Left lung (tissue), 10 donors: Measurements from ENCODE around the gene MICAL3. TPM values are rescaled to one million over a fixed set of nuclear protein-coding genes. Genes with fewer than 3 reads are reported as not detected.

ENCODE experiments used
- ATAC-seq: fragments of 200-7000 bp; cut with Tn5 transposase; one replicate; pipeline ENCODE4 v1.9.1; 2020; ENCODE audit warnings: moderate library complexity
- DNase-seq, 4 donors: peaks; one replicate each; pipeline ENCODE4 v3.0.0-alpha.2; 2013 to 2020
- H3K27ac ChIP-seq, 2 donors: fragments of 200-600 bp; sonication (generic) in 1 of 2; one replicate each; pipeline versions ENCODE4 v1.5.0 to v1.8.0; 2020 to 2021
- H3K27me3 ChIP-seq, 2 donors: fragments of 200-600 bp; sonication (generic) in 1 of 2; one replicate each; pipeline versions ENCODE4 v1.5.0 to v1.8.0; 2020 to 2021
- H3K36me3 ChIP-seq, 2 donors: fragments of 200-600 bp; sonication (generic) in 1 of 2; one replicate each; pipeline versions ENCODE4 v1.5.0 to v1.8.0; 2020 to 2021
- H3K4me1 ChIP-seq, 2 donors: fragments of 200-600 bp; one replicate each; pipeline ENCODE4 v1.8.0; 2021
- H3K4me3 ChIP-seq, 2 donors: fragments of 200-600 bp; sonication (generic) in 1 of 2; one replicate each; pipeline versions ENCODE4 v1.5.0 to v1.8.0; 2020 to 2021; ENCODE audit warnings: mild to moderate bottlenecking in 1 of 2
- H3K9me3 ChIP-seq, 2 donors: fragments of 200-600 bp; sonication (generic) in 1 of 2; one replicate each; pipeline versions ENCODE4 v1.5.0 to v1.8.0; 2020 to 2021
- CTCF ChIP-seq, 2 donors: fragments of 200-600 bp; sonication (generic) in 1 of 2; IDR thresholded peaks; one replicate each; pipeline versions ENCODE4 v1.5.0 to v1.8.0; 2021; ENCODE audit warnings: antibody characterized with exemption in 2 of 2
- intact Hi-C, 2 donors: fragments of 100-400 bp; cut with DNase I; formaldehyde crosslinking; loops; one replicate each; pipeline versions ENCODE4 v1.11.2 to v1.14.2; 2022
- polyA plus RNA-seq, 6 donors: library from polyadenylated mRNA; unstranded; fragments of 120-200 nt; gene quantifications; one replicate each; pipeline ENCODE4 v1.2.1, GENCODE V29; 2013; ENCODE audit not compliant: insufficient read length in 6 of 6
- total RNA-seq, 2 donors: library from RNA; stranded (reverse); fragmentation: NEBNext Ultra II Directional; extraction: Animal tissue kit (Norgen Biotek cat#: 25700); gene quantifications; one replicate each; pipeline ENCODE4 v1.2.1, GENCODE V29; 2021
- donor health status: DM: no; HTN: yes; CAD: no.
- donor health status: DM: no; HTN: no; CAD: no.

Gene MICAL3
- total and polyA plus RNA-seq, 8 donors = 24.9 to 64.8 (median 56.2) TPM

- intact Hi-C loops = no loop called here
- no peak overlapping the region for H3K4me3 ChIP-seq
- no peak for ATAC-seq
- no peak for TF ChIP-seq CTCF (IDR thresholded peaks at IDR 0.05)
- H3K27me3 ChIP-seq = no peaks in the 10 kb centered on the region
- H3K36me3 ChIP-seq = no peaks in the 10 kb centered on the region
- H3K9me3 ChIP-seq = no peaks in the 10 kb centered on the region
- DNase-seq = peak in 1 of 4 donors; percentile 51
- no peaks in the 10 kb centered on the region for H3K4me1 ChIP-seq
- H3K27ac ChIP-seq = no peak overlapping the region
Measured at GRCh38 chr22:17964643-17965042, 59.7 kb downstream of the MICAL3 start.

GRCh38 chr22:17964156-17964555, 60.2 kb downstream of the MICAL3 start:
- no peak for TF ChIP-seq CTCF (IDR thresholded peaks at IDR 0.05)
- intact Hi-C loops = no loop called here
- no peak for ATAC-seq
- no peaks in the 10 kb centered on the region for H3K27me3 ChIP-seq
- DNase-seq = no peak
- H3K4me1 ChIP-seq = no peaks in the 10 kb centered on the region
- H3K9me3 ChIP-seq = no peaks in the 10 kb centered on the region
- no peak overlapping the region for H3K4me3 ChIP-seq
- H3K27ac ChIP-seq = no peak overlapping the region
- H3K36me3 ChIP-seq = no peaks in the 10 kb centered on the region

GRCh38 chr22:17963015-17963414, 61.3 kb downstream of the MICAL3 start:
- TF ChIP-seq CTCF (IDR thresholded peaks at IDR 0.05) = no peak
- ATAC-seq (no peak), DNase-seq (no peak)
- no peaks in the 10 kb centered on the region for H3K27me3 ChIP-seq
- H3K4me3 ChIP-seq = no peak overlapping the region
- H3K4me1 ChIP-seq = no peaks in the 10 kb centered on the region
- H3K36me3 ChIP-seq = no peaks in the 10 kb centered on the region
- H3K9me3 ChIP-seq = no peaks in the 10 kb centered on the region
- H3K27ac ChIP-seq = no peak overlapping the region
- intact Hi-C loops = no loop called here

- H3K27ac ChIP-seq = no peak overlapping the region
- no peak for ATAC-seq
Measured at GRCh38 chr22:17962168-17962567, 62.2 kb downstream of the MICAL3 start.

GRCh38 chr22:17961446-17961729, 63.0 kb downstream of the MICAL3 start:
- Histone ChIP-seq H3K36me3 (no peaks in the 10 kb centered on the region), H3K27me3 (no peaks in the 10 kb centered on the region), H3K27ac (no peak overlapping the region), H3K4me1 (no peaks in the 10 kb centered on the region), H3K4me3 (no peak overlapping the region), H3K9me3 (no peaks in the 10 kb centered on the region)
- no peak for TF ChIP-seq CTCF (IDR thresholded peaks at IDR 0.05)
- intact Hi-C loops = no loop called here
- DNase-seq (no peak), ATAC-seq (no peak)

More at GRCh38 chr22:17962168-17962567, 62.2 kb downstream of the MICAL3 start:
- Histone ChIP-seq H3K4me1 (no peaks in the 10 kb centered on the region), H3K36me3 (no peaks in the 10 kb centered on the region), H3K9me3 (no peaks in the 10 kb centered on the region), H3K27me3 (no peaks in the 10 kb centered on the region), H3K4me3 (no peak overlapping the region)
- no peak for DNase-seq
- intact Hi-C loops = no loop called here
- no peak for TF ChIP-seq CTCF (IDR thresholded peaks at IDR 0.05)
